MM.1S (cell line): Measurements from ENCODE around the gene GALNT4.

Experiments
- DNase-seq: peaks from one replicate; pipeline ENCODE4 v3.0.0-alpha.2; 2015
- H2AFZ ChIP-seq: fragments of 300-600 bp; sonication (generic); 2 replicates; pipeline ENCODE4 v1.6.0; 2016; ENCODE audit warnings: antibody characterized with exemption, low read length
- H3F3A ChIP-seq: fragments of 300-600 bp; sonication (generic); 2 replicates; pipeline ENCODE4 v1.6.1; 2016; ENCODE audit warnings: mild to moderate bottlenecking, antibody characterized with exemption, low read length, moderate library complexity, mixed read lengths; ENCODE audit not compliant: insufficient read depth
- H3K27ac ChIP-seq: fragments of 300-600 bp; sonication (generic); 2 replicates; pipeline ENCODE4 v1.5.1; 2016; ENCODE audit warnings: mild to moderate bottlenecking, low read length
- H3K27me3 ChIP-seq: fragments of 300-600 bp; sonication (generic); replicated peaks from 2 replicates; pipeline ENCODE4 v1.6.0; 2016; ENCODE audit warnings: low read length; ENCODE audit not compliant: insufficient read depth
- H3K36me3 ChIP-seq: fragments of 300-600 bp; sonication (generic); replicated peaks from 2 replicates; pipeline ENCODE4 v1.6.1; 2016; ENCODE audit warnings: mild to moderate bottlenecking, low read length, mixed read lengths; ENCODE audit not compliant: insufficient read depth
- H3K4me1 ChIP-seq: fragments of 300-600 bp; sonication (generic); 2 replicates; pipeline ENCODE4 v1.6.1; 2016; ENCODE audit warnings: low read length, mixed read lengths
- H3K4me2 ChIP-seq: fragments of 300-600 bp; sonication (generic); 2 replicates; pipeline ENCODE4 v1.6.0; 2016; ENCODE audit warnings: low read depth, low read length
- H3K4me3 ChIP-seq: fragments of 300-600 bp; sonication (generic); 2 replicates; pipeline ENCODE4 v1.5.1; 2016; ENCODE audit warnings: low read length, mixed read lengths
- H3K79me2 ChIP-seq: fragments of 300-600 bp; sonication (generic); 2 replicates; pipeline ENCODE4 v1.6.1; 2016; ENCODE audit warnings: mixed run types, low read length, mixed read lengths
- H3K9ac ChIP-seq: fragments of 300-600 bp; sonication (generic); 2 replicates; pipeline ENCODE4 v1.6.1; 2016; ENCODE audit warnings: low read length, mixed read lengths
- H3K9me2 ChIP-seq: fragments of 300-600 bp; sonication (generic); replicated peaks from 2 replicates; pipeline ENCODE4 v1.6.1; 2016; ENCODE audit warnings: mild to moderate bottlenecking, low read length, mixed read lengths; ENCODE audit not compliant: insufficient read depth
- H3K9me3 ChIP-seq: fragments of 300-600 bp; sonication (generic); replicated peaks from 2 replicates; pipeline ENCODE4 v1.6.1; 2016; ENCODE audit warnings: mild to moderate bottlenecking, low read length, mixed read lengths; ENCODE audit not compliant: insufficient read depth
- H4K20me1 ChIP-seq: fragments of 300-600 bp; sonication (generic); 2 replicates; pipeline ENCODE4 v1.6.1; 2016; ENCODE audit warnings: mild to moderate bottlenecking, low read length, moderate library complexity, mixed read lengths; ENCODE audit not compliant: insufficient read depth
- CTCF ChIP-seq: fragments of 300-600 bp; sonication (generic); IDR thresholded peaks from 2 replicates; pipeline ENCODE4 v1.5.1; 2016; ENCODE audit warnings: antibody characterized with exemption, low read length, mixed read lengths
- EZH2 ChIP-seq: fragments of 300-600 bp; sonication (generic); optimal IDR thresholded peaks from 2 replicates; pipeline ENCODE3; 2017; ENCODE audit warnings: low read depth, mild to moderate bottlenecking, antibody characterized with exemption, low read length, mixed read lengths
- EZH2phosphoT487 ChIP-seq: fragments of 300-600 bp; sonication (generic); IDR thresholded peaks from 2 replicates; pipeline ENCODE4 v1.6.1; 2018; ENCODE audit warnings: antibody characterized with exemption, low read length

Gene GALNT4

GRCh38 chr12:89479982-89480381 is 44.6 kb downstream of the GALNT4 start:
- DNase-seq, result no peak
- Histone ChIP-seq H3K27me3 (no peaks in the 10 kb centered on the region), H3K9me2 (no peaks in the 10 kb centered on the region), H3K4me3 (no peak overlapping the region), H3K4me1 (peaks cover 9% of the 10 kb centered on the region), H3K79me2 (peaks cover 8% of the 10 kb centered on the region; the same call in 1 of the 2 replicates), H3K9me3 (no peaks in the 10 kb centered on the region), H2AFZ (no peak overlapping the region), H3K4me2 (no peak overlapping the region), H3K9ac (no peak overlapping the region), H3K36me3 (no peaks in the 10 kb centered on the region; the same call in 1 of the 2 replicates), H4K20me1 (no peaks in the 10 kb centered on the region), H3F3A (peaks cover 2% of the 10 kb centered on the region), H3K27ac (no peak overlapping the region)
- TF ChIP-seq EZH2, result no peak
- TF ChIP-seq EZH2phosphoT487, result no peak
- no peak for TF ChIP-seq CTCF

- H3K36me3 ChIP-seq, result no peaks in the 10 kb centered on the region
These were observed 46.8 kb downstream of the GALNT4 start for GRCh38 chr12:89477633-89478279.

GRCh38 chr12:89476904-89477595 is 47.5 kb downstream of the GALNT4 start:
- H3K9ac ChIP-seq, result no peak overlapping the region
- H3K36me3 ChIP-seq, result no peaks in the 10 kb centered on the region
- no peaks in the 10 kb centered on the region for H3K27me3 ChIP-seq
- H3K79me2 ChIP-seq, result peaks cover 18% of the 10 kb centered on the region
- H4K20me1 ChIP-seq, result no peaks in the 10 kb centered on the region
- no peaks in the 10 kb centered on the region for H3K9me2 ChIP-seq
- no peak overlapping the region for H3K4me3 ChIP-seq
- DNase-seq, result no peak
- no peak for TF ChIP-seq EZH2phosphoT487
- no peak for TF ChIP-seq CTCF
- no peak for TF ChIP-seq EZH2
- H3K27ac ChIP-seq, result no peak overlapping the region
- H3K9me3 ChIP-seq, result no peaks in the 10 kb centered on the region
- peaks cover 28% of the 10 kb centered on the region for H3K4me1 ChIP-seq
- no peak overlapping the region for H2AFZ ChIP-seq
- H3F3A ChIP-seq, result peaks cover 12% of the 10 kb centered on the region
- no peak overlapping the region for H3K4me2 ChIP-seq

More at GRCh38 chr12:89477633-89478279, 46.8 kb downstream of the GALNT4 start:
- no peak for DNase-seq
- Histone ChIP-seq H2AFZ (no peak overlapping the region), H3F3A (peaks cover 12% of the 10 kb centered on the region), H3K9me3 (no peaks in the 10 kb centered on the region), H3K4me3 (no peak overlapping the region), H4K20me1 (no peaks in the 10 kb centered on the region), H3K79me2 (peaks cover 14% of the 10 kb centered on the region), H3K9ac (no peak overlapping the region), H3K9me2 (no peaks in the 10 kb centered on the region), H3K4me2 (no peak overlapping the region), H3K27me3 (no peaks in the 10 kb centered on the region), H3K27ac (no peak overlapping the region), H3K4me1 (peaks cover 28% of the 10 kb centered on the region)
- TF ChIP-seq EZH2 (no peak), CTCF (no peak)
